OCI-M1 (cell line): ENCODE data around the gene ACSM2A.
A peak's percentile ranks its signal among the peaks of the same experiment; 100 is the strongest.
"Not testable (repeated sequence)": the region's sequence is repeated elsewhere in the genome, so short reads cannot be mapped to it uniquely, and the experiment has no call there.

Experiments used
- DNase-seq: peaks from one replicate; lab custom pipeline; 2025; lab: John Stamatoyannopoulos, UW

The ACSM2A gene

GRCh38 chr16:20453633-20454032 is 2.3 kb downstream of the ACSM2A start:
- not testable (repeated sequence) for DNase-seq

- not testable (repeated sequence) for DNase-seq
Observed at GRCh38 chr16:20459227-20459626, 7.9 kb downstream of the ACSM2A start.

GRCh38 chr16:20460313-20460712 is 9.0 kb downstream of the ACSM2A start:
- DNase-seq, result not testable (repeated sequence)

- peak; percentile 7 for DNase-seq
Observed at GRCh38 chr16:20468954-20469353, 17.6 kb downstream of the ACSM2A start.

GRCh38 chr16:20469930-20470329 is 18.6 kb downstream of the ACSM2A start:
- DNase-seq, result not testable (repeated sequence)

- not testable (repeated sequence) for DNase-seq
Observed at GRCh38 chr16:20470732-20471131, 19.4 kb downstream of the ACSM2A start.

GRCh38 chr16:20477188-20477744 is 25.9 kb downstream of the ACSM2A start:
- not testable (repeated sequence) for DNase-seq

- not testable (repeated sequence) for DNase-seq
Observed at GRCh38 chr16:20483989-20484388, 32.7 kb downstream of the ACSM2A start.

GRCh38 chr16:20484726-20485125 is 33.4 kb downstream of the ACSM2A start:
- peak; percentile 55 for DNase-seq

- DNase-seq, result no peak
Observed at GRCh38 chr16:20485408-20485807, 34.1 kb downstream of the ACSM2A start.

- not testable (repeated sequence) for DNase-seq
Observed at GRCh38 chr16:20490994-20491393, 39.7 kb downstream of the ACSM2A start.

- DNase-seq, result not testable (repeated sequence)
Observed at GRCh38 chr16:20491448-20491847, 40.1 kb downstream of the ACSM2A start.

GRCh38 chr16:20504418-20504817 is 53.1 kb downstream of the ACSM2A start:
- DNase-seq, result no peak

GRCh38 chr16:20507280-20507679 is 56.0 kb downstream of the ACSM2A start:
- no peak for DNase-seq

- no peak for DNase-seq
Observed at GRCh38 chr16:20510323-20510722, 59.0 kb downstream of the ACSM2A start.

- DNase-seq, result no peak
Observed at GRCh38 chr16:20515688-20516090, 64.4 kb downstream of the ACSM2A start.

- DNase-seq, result no peak
Observed at GRCh38 chr16:20517149-20517548, 65.8 kb downstream of the ACSM2A start.

- no peak for DNase-seq
Observed at GRCh38 chr16:20519231-20519630, 67.9 kb downstream of the ACSM2A start.

- no peak for DNase-seq
Observed at GRCh38 chr16:20520103-20520502, 68.8 kb downstream of the ACSM2A start.

GRCh38 chr16:20531795-20532194 is 80.5 kb downstream of the ACSM2A start:
- not testable (repeated sequence) for DNase-seq

GRCh38 chr16:20532284-20532792 is 81.0 kb downstream of the ACSM2A start:
- not testable (repeated sequence) for DNase-seq

GRCh38 chr16:20536669-20537068 is 85.3 kb downstream of the ACSM2A start:
- not testable (repeated sequence) for DNase-seq
